HG02943 (cell line): ENCODE results near the gene MTG1.
"Not testable (repeated sequence)": the region's sequence is repeated elsewhere in the genome, so short reads cannot be mapped to it uniquely, and the experiment has no call there.

Source experiments
- ATAC-seq: cut with Tn5 transposase; IDR thresholded peaks from one replicate; pipeline ENCODE4 v1.9.1; 2021; ENCODE audit warnings: mild to moderate bottlenecking, low read depth, moderate library complexity; ENCODE audit not compliant: unreplicated experiment

The MTG1 gene

DNA sequence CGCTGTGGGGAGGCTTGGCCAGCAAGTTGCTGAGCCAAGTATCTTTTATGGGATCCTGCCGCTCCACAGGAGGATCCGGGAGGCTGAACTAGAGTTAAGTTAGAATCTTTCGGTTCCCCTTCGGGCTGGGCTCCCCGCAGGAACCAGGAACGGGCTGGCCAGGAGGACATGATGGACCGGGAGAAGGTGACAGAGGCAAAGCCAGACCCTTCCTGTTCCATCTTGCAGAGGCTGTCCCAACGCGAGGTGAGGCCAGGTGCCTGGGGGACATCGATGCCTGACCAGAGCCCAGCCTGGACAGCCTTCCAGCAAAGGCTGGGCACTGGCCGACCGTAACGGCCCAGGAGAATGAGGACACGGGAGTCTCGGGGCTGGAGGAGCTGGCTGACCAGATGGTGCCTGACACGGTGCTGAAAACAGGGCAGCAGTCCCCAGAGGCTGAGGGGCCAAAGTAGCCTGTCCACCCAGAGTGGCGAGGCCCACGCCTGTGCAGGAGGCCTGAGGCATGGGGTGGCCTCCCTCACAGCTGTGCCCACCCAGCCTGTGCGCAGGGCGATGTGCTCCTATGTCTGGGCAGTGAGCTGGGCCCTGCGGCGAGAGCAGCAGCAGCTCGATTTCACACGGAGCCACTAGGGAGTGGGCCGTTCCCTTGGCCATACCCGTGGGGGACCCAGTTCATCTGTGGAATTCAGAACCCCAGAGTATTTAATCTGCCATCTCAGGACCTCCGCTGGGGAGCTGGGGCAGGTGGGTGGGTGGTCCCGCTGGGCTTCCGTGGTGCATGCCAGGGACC is 16.7 kb upstream of the MTG1 start:
- no peak for ATAC-seq

DNA sequence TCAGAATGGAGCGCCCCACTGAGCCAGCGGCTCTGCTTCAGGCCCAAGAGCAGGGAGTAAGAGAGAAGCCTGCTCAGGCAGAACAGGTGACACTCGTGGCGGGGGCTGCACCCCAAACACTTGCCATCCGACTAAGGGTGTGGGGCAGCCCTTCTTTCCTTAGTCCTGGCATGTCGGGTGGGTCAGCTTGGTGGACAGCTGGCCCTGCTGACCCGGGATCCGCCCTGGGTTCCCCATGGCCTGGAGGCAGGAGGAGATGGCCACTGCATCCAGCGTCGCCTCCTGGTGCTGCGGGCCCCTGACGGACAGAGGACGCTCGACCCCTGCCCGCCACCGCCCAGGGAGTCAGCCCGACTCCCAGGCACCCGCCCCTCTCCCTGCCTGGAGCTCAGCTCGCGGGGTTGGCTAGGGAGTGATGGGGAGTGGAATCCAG is 16.1 kb upstream of the MTG1 start:
- ATAC-seq, result no peak

DNA sequence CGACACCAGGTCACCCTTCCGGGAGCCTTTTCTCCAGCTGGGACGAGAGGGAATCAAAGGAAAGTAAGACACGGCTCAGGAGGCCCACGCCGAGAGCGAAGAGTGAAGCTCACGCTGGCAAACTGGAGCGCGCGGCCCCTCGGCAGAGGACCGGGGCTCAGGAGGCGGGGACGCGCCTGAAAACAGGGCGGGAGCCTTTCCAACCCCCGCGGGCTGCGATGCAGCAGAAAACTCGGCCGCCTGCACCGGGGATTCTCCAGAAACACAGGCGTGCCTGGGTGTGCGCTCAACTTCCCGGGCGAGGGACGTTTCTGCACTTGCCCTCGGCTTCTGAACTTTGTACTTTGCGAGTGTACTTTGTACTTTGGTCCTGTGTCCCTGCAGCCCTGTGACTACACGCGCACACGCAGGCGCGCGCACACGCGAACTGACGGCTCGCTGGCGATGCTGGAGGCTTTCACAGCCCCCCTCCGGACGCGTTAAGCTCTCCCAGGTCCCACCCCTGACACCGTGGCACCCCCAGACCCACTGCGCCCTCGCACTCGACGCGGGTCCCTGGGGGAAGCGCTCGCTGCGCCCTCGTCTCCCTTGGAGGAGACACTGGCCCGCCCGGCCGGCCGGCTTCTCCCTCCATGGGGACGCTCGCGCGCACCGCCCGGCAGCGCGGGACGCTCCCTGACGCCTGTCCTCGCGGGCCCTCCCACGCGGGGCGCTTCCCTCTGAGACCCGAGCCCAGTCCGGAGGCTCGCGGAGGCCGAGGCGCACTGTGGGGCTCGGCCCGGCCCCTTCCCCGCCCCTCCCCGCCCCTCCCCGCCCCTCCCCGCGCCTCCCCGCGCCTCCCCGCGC is 15.5 kb upstream of the MTG1 start:
- ATAC-seq, result peak; percentile 49

DNA sequence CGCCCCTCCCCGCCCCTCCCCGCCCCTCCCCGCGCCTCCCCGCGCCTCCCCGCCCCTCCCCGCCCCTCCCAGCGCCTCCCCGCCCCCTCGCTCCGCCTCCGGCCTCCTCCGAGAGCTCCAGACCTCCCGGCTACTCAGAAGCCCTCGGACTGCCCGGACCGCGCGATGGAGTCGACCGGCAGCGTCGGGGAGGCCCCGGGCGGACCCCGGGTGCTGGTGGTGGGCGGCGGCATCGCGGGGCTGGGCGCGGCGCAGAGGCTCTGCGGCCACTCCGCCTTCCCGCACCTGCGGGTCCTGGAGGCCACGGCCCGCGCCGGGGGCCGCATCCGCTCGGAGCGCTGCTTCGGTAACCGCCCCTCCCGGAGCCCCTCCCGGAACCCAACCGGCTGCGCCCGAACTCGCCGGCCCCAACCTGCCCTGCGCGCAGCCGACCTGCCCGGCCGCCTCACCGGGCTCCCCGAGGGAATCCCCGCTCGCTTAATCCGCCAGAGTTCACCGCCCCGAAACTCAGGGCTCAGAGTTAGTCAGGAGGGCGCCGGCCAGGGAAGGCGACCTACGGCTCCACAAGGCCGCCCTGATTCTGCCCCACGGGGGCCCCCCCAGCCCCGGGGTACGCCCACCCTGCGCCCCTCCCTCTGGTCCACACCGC is 14.7 kb upstream of the MTG1 start, which contains the start of gene PAOX:
Gene PAOX (plus strand): TSS at position 111 of the 649 bp plus-strand sequence. CDS start 55 bp downstream, at position 166.
- ATAC-seq, result peak; percentile 46

DNA sequence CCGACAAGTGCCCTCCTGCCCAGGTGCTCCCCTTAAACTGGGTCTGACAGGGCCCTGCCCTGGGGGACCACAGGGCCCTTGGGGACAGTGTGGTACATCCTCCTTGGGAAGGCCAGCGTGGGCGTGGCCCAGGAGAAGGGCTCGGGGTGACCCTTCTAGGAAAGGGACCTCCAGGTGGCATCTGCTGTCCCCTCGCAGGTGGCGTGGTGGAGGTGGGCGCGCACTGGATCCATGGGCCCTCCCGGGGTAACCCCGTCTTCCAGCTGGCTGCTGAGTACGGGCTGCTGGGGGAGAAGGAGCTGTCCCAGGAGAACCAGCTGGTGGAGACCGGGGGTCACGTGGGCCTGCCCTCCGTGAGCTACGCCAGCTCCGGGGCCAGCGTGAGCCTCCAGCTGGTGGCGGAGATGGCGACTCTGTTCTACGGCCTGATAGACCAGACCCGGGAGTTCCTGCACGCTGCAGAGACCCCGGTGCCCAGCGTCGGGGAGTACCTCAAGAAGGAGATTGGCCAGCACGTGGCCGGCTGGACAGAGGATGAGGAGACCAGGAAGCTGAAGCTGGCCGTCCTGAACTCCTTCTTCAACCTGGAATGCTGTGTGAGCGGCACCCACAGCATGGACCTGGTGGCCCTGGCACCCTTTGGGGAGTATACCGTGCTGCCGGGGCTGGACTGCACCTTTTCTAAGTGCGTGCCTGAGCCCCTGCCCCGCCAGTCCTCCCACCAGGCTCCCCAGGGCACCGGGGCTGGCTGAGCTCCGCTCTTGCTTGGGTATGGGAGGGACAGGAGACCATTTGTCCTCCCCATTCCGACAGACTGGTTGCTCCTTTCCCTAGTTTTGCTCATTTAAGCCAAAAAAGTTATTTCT is 13.9 kb upstream of the MTG1 start:
- no peak for ATAC-seq

DNA sequence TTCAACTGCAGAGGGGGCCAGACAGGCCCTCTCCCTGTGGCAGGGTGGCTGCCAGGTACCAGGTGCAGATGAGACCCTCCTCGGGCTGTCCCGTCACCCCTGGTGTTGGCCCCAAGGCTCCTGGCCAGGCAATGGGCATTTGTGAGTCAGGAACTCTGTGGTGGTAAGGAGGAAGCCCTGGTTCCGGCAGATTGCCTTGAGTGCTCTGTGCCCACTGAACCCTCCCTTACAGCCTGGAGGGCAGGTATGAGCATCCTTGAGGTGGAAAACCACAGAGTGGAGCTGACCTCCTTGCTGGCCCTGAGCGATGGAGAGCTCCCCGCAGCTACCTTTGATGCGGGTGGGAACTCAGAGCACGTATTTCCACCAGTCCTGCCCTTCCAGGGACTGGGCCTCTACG is 12.9 kb upstream of the MTG1 start:
- no peak for ATAC-seq

DNA sequence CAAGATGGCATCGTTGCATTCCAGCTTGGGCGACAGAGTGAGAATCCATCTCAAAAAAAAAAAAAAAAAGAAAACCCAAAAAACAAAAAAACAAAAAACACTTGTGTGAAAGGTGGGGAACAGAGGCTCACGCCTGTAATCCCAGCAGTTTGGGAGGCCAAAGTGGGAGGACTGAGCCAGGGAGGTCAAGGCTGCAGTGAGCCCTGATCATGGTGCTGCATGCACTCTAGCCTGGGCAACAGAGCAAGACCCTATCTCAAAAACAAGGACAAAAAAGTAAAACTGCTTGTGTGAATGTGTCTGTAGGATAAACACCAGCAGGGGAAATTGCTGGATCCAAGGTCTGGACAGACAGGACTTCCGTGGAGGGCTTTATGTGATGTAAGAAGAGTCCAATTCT is 10.4 kb upstream of the MTG1 start:
- no peak for ATAC-seq

DNA sequence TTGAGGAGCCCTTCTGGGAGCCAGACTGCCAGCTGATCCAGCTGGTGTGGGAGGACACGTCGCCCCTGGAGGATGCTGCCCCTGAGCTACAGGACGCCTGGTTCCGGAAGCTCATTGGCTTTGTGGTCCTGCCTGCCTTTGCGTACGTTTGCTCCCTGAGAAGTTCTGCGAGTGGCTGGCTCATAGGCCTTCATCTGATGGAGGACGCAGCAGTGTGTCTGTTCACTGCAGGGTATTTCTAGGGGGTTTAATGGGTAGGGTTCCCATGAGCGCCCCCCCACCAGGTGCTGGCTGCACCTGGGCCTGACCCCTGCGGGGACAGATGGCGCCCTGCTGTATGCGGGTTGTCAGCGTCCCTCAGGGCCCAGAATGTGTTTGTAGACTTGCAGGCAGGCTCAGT is 9.9 kb upstream of the MTG1 start:
- no peak for ATAC-seq

DNA sequence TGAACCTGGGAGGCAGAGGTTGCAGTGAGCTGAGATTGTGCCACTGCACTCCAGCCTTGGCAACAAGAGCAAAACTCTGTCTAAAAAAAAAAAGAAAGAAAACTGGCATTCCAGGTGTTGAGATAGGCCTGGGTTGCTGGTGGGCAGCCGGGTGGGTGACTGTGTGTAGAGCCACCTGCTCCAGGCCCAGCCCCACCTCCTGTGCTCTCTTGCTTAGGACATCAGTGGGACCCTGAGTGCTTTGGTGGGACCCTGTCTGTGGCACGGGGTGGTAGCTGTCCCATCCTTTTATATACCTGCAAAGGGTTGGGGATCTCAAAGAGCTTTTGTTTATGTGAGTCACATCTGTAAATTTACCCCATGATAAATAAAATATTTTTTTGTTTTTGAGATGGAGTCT is 8.7 kb upstream of the MTG1 start:
- ATAC-seq, result no peak

DNA sequence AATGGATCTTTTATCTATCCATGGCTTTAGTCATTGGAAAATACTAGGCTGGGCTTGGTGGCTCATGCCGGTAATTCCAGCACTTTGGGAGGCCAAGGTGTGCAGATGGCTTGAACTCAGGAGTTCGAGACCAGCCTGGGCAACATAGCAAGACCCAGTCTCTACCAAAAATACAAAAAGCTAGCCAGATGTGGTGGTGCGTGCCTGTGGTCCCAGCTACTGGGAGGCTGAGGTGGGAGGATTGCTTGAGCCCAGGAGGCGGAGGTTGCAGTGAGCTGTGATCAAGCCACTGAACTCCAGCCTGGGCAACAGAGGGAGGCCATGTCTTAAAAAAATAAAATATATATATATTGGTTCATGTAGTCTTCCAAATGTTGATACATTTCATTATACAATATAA is 7.0 kb upstream of the MTG1 start:
- ATAC-seq, result not testable (repeated sequence)

DNA sequence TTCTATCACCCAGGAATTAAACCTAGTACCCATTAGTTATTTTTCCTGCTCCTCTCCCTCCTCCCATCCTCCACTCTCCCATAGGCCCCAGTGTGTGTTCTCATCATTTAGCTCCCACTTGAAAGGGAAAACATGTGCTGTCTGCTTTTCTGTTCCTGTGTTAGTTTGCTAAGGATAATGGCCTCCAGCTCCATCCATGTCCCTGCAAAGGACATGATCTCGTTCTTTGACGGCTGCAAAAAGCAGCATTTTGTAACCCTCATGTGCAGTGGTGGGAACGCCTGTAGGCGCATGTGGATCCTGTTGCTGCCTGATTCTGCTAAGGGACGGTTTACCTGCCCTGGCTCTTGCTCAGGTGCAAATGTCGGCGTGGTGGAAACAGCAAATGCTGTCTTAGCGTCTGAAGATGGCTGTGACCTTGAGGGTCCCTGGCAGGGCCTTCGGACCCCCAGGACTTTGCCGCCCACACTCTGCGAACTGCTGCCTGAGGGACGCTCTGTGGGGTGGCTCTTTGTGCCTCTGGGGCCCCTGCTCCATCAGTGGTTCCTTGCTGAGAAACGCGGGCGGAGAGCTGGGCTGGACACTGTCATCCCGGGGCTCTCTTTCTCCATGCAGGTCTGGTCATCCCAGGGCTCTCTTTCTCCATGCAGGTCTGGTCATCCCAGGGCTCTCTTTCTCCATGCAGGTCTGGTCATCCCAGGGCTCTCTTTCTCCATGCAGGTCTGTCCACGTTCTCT is 5.6 kb upstream of the MTG1 start:
- ATAC-seq, result no peak

DNA sequence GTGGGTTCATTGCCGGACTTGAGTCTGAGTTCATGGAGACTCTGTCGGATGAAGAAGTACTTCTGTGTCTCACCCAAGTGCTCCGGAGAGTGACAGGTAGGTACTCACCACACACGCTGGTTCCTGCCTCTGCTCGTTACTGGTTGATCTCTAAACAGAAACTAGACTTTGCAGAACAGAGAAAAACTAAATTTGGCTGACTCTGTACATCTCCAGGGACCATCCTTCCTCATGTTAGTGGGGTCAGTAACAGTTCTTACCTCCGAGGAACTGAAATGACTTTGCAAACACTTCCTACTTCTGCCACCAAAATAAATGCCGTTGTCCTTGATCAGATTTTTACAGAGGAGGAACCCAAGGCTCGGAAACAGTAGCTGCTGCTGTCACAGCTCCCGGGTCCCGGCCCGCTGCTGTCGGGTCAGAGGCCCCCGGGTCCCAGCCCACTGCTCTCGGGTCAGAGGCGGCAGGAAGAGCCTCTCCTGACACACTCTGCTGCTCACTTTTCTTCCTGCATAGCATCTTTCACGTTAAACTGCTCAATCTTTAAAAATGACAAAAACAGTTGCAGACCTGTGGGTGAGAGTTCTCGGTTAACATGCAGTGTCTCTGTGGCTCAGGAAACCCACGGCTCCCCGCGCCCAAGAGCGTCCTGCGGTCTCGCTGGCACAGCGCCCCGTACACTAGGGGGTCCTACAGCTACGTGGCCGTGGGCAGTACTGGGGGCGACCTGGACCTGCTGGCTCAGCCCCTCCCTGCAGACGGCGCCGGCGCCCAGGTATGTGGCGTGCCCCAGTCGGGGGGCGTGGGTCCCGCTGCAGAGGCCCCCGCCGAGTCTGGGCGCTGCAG is 4.8 kb upstream of the MTG1 start:
- ATAC-seq, result peak; percentile 79

DNA sequence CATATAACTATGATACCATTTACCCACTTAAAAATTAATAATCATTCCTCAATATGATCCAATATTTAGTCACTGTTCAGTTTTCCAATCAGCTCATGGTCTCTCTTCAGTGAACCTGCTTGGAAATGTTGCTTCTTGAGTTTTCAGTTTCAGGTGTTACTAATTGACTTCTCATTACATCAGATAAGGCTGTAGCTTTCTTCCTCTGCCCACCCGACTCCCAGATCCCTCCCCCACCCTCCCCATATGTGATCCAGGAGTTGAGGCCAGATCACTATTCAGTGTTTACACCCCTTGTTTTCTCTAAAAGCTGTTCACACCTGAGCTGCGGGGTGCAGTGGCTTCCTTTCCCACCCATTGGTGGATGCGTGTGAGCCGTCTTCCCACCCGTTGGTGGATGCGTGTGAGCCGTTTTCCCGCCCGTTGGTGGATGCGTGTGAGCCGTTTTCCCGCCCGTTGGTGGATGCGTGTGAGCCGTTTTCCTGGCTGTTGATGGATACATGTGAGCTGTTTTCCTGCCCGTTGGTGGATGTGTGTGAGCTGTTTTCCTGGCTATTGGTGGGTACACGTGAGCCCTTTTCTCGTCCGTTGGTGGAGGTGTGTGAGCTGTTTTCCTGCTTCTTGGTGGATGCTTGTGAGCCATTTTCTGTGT is 3.2 kb upstream of the MTG1 start:
- ATAC-seq, result no peak

DNA sequence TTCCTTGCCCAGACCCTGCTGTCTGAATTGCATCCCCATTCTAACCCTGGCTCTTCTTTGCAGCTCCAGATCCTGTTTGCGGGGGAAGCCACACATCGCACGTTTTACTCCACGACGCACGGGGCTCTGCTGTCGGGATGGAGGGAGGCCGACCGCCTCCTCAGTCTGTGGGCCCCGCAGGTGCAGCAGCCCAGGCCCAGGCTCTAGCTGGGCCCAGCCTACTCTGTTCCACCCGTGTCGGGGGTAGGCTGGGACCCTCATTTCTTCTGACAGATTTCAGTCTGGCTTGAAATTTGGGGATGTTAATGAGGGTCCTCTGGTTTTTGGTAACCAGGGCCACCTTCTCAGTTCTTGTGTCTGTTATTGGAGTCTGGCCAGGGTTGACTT is 2.7 kb upstream of the MTG1 start:
- no peak for ATAC-seq

DNA sequence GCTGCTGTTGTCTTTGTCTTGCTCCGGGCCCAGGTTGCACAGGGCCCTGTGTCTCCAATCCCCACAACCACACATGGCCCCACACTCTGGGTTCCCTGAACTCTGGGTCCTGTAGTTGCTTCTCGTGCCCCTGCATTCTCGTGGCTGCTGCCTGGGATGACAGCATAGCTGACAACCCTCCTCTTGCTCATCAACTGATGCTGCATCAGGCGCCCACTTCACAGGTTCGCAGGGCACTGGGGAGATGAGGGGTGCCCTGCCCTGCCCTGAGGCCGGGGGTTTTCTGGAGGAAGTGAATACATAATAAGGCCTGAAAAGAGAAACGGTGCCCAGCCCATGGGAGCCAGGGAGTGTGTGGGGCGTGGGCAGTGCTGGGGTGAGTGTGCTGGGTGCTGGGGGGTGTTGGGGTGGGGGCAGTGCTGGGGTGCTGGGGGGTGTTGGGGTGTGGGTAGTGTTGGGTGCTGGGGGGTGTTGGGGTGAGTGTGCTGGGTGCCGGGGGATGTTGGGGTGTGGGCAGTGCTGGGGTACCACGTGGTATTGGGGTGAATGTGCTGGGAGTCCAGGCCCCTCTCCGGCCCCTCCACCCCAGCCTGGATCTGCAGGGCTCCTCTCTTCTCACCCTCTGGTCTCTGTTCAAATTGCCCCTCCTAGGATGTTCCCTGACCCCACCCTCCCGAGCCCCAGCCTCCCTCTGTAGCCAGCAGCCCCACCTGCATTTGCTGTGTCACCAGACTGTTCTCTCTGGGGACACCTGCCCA is 2.0 kb upstream of the MTG1 start:
- ATAC-seq, result no peak

DNA sequence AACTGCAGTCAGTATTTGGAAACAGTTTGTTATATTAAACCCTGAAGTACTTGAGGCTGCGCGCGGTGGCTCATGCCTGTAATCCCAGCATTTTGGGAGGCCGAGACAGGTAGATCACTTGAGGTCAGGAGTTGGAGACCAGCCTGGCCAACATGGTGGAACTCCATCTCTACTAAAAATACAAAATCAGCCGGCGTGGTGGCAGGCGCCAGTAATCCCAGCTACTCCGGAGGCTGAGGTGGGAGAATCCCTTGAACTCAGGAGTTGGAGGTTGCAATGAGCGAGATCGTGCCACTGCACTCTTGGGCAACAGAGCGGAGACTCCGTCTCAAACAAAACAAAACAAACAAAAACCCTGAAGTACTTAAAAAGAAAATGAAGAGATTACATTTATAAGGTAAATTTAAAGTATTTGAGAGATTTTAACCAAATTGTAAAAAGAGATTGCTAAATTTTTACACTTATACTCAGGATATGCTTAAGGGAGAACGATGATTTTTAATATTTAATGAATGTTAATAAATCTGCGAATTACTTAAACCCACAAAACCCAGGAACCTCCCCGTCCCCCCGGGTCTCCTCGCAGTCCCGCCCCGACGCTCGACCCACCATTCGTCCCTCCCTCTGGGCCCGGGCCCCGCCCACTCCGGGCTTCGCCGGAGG is 425 bp upstream of the MTG1 start:
- ATAC-seq, result no peak

DNA sequence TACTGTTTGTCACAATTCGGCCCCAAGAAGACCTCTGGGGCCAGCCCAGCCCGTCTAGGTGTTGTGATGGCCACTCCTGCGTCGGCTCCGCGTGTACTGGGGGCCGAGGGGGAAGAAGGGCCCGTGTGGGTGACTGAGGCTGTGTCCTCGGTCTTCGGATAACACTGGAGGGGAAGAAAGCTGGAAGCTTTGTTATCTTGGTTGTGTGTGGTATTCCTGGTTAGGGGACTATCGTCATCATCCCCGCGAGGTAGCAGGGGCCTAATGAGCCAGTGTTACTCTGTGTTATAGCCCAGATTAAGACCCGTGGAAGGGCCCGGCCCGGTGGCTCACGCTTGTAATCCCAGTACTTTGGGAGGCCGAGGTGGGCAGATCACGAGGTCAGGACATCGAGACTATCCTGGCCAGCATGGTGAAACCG is 854 bp downstream of the MTG1 start:
- ATAC-seq, result no peak
